HG02623 (cell line): ENCODE measurements around the gene NRBP1.

Experiments used
- ATAC-seq: cut with Tn5 transposase; IDR thresholded peaks from one replicate; pipeline ENCODE4 v1.9.1; 2021; ENCODE audit warnings: moderate library complexity; ENCODE audit not compliant: unreplicated experiment

The NRBP1 gene

GRCh38 chr2:27428213-27428977 is at the start of gene NRBP1:
Gene NRBP1 (plus strand): TSS chr2:27428631. CDS start chr2:27433274, 4,643 bp downstream.
- ATAC-seq: peak; percentile 86

- ATAC-seq: no peak
Measured at GRCh38 chr2:27378809-27379290, 49.6 kb upstream of the NRBP1 start.

- ATAC-seq: no peak
Measured at GRCh38 chr2:27379383-27379835, 49.0 kb upstream of the NRBP1 start.

- no peak for ATAC-seq
Measured at GRCh38 chr2:27379836-27380625, 48.4 kb upstream of the NRBP1 start.

- peak; percentile 83 for ATAC-seq
Measured at GRCh38 chr2:27380626-27381545, 47.5 kb upstream of the NRBP1 start, which contains the start of gene ZNF513. Gene ZNF513 (minus strand): TSS chr2:27380734. CDS start chr2:27380526, 208 bp downstream.

- no peak for ATAC-seq
Measured at GRCh38 chr2:27381577-27382181, 46.8 kb upstream of the NRBP1 start.

GRCh38 chr2:27390822-27391679 is 37.4 kb upstream of the NRBP1 start:
- ATAC-seq: no peak

- no peak for ATAC-seq
Measured at GRCh38 chr2:27393225-27393624, 35.2 kb upstream of the NRBP1 start.

GRCh38 chr2:27398962-27399361 is 29.5 kb upstream of the NRBP1 start:
- ATAC-seq: no peak

- no peak for ATAC-seq
Measured at GRCh38 chr2:27400348-27401135, 27.9 kb upstream of the NRBP1 start.

- no peak for ATAC-seq
Measured at GRCh38 chr2:27407798-27408491, 20.5 kb upstream of the NRBP1 start.

GRCh38 chr2:27408601-27409320 is 19.7 kb upstream of the NRBP1 start:
- peak; percentile 21 for ATAC-seq

GRCh38 chr2:27409321-27410073 is 18.9 kb upstream of the NRBP1 start, which contains the start of gene PPM1G:
Gene PPM1G (minus strand): TSS chr2:27409591. CDS start chr2:27409422, 169 bp downstream.
- peak; percentile 82 for ATAC-seq

- no peak for ATAC-seq
Measured at GRCh38 chr2:27412419-27413152, 15.8 kb upstream of the NRBP1 start.

- no peak for ATAC-seq
Measured at GRCh38 chr2:27416151-27416550, 12.3 kb upstream of the NRBP1 start.

- ATAC-seq: no peak
Measured at GRCh38 chr2:27420996-27421395, 7.4 kb upstream of the NRBP1 start.
